MM.1S (cell line): ENCODE data around the gene CFAP99.

Experiments
- DNase-seq: peaks from one replicate; pipeline ENCODE4 v3.0.0-alpha.2; 2015
- H2AFZ ChIP-seq: fragments of 300-600 bp; sonication (generic); 2 replicates; pipeline ENCODE4 v1.6.0; 2016; ENCODE audit warnings: antibody characterized with exemption, low read length
- H3F3A ChIP-seq: fragments of 300-600 bp; sonication (generic); 2 replicates; pipeline ENCODE4 v1.6.1; 2016; ENCODE audit warnings: mild to moderate bottlenecking, antibody characterized with exemption, low read length, moderate library complexity, mixed read lengths; ENCODE audit not compliant: insufficient read depth
- H3K27ac ChIP-seq: fragments of 300-600 bp; sonication (generic); 2 replicates; pipeline ENCODE4 v1.5.1; 2016; ENCODE audit warnings: mild to moderate bottlenecking, low read length
- H3K27me3 ChIP-seq: fragments of 300-600 bp; sonication (generic); replicated peaks from 2 replicates; pipeline ENCODE4 v1.6.0; 2016; ENCODE audit warnings: low read length; ENCODE audit not compliant: insufficient read depth
- H3K36me3 ChIP-seq: fragments of 300-600 bp; sonication (generic); replicated peaks from 2 replicates; pipeline ENCODE4 v1.6.1; 2016; ENCODE audit warnings: mild to moderate bottlenecking, low read length, mixed read lengths; ENCODE audit not compliant: insufficient read depth
- H3K4me1 ChIP-seq: fragments of 300-600 bp; sonication (generic); 2 replicates; pipeline ENCODE4 v1.6.1; 2016; ENCODE audit warnings: low read length, mixed read lengths
- H3K4me2 ChIP-seq: fragments of 300-600 bp; sonication (generic); 2 replicates; pipeline ENCODE4 v1.6.0; 2016; ENCODE audit warnings: low read depth, low read length
- H3K4me3 ChIP-seq: fragments of 300-600 bp; sonication (generic); 2 replicates; pipeline ENCODE4 v1.5.1; 2016; ENCODE audit warnings: low read length, mixed read lengths
- H3K79me2 ChIP-seq: fragments of 300-600 bp; sonication (generic); 2 replicates; pipeline ENCODE4 v1.6.1; 2016; ENCODE audit warnings: mixed run types, low read length, mixed read lengths
- H3K9ac ChIP-seq: fragments of 300-600 bp; sonication (generic); 2 replicates; pipeline ENCODE4 v1.6.1; 2016; ENCODE audit warnings: low read length, mixed read lengths
- H3K9me2 ChIP-seq: fragments of 300-600 bp; sonication (generic); replicated peaks from 2 replicates; pipeline ENCODE4 v1.6.1; 2016; ENCODE audit warnings: mild to moderate bottlenecking, low read length, mixed read lengths; ENCODE audit not compliant: insufficient read depth
- H3K9me3 ChIP-seq: fragments of 300-600 bp; sonication (generic); replicated peaks from 2 replicates; pipeline ENCODE4 v1.6.1; 2016; ENCODE audit warnings: mild to moderate bottlenecking, low read length, mixed read lengths; ENCODE audit not compliant: insufficient read depth
- H4K20me1 ChIP-seq: fragments of 300-600 bp; sonication (generic); 2 replicates; pipeline ENCODE4 v1.6.1; 2016; ENCODE audit warnings: mild to moderate bottlenecking, low read length, moderate library complexity, mixed read lengths; ENCODE audit not compliant: insufficient read depth
- CTCF ChIP-seq: fragments of 300-600 bp; sonication (generic); IDR thresholded peaks from 2 replicates; pipeline ENCODE4 v1.5.1; 2016; ENCODE audit warnings: antibody characterized with exemption, low read length, mixed read lengths
- EZH2 ChIP-seq: fragments of 300-600 bp; sonication (generic); optimal IDR thresholded peaks from 2 replicates; pipeline ENCODE3; 2017; ENCODE audit warnings: low read depth, mild to moderate bottlenecking, antibody characterized with exemption, low read length, mixed read lengths
- EZH2phosphoT487 ChIP-seq: fragments of 300-600 bp; sonication (generic); IDR thresholded peaks from 2 replicates; pipeline ENCODE4 v1.6.1; 2018; ENCODE audit warnings: antibody characterized with exemption, low read length

CFAP99 gene

GRCh38 chr4:2418650-2419571, at the start of gene CFAP99:
TSS of gene CFAP99 (plus strand) at chr4:2418955.
- no peaks in the 10 kb centered on the region for H4K20me1 ChIP-seq
- H3K79me2 ChIP-seq: peaks cover 40% of the 10 kb centered on the region
- H3K4me3 ChIP-seq: peak within 1 kb of the TSS; percentile 79
- TF ChIP-seq EZH2phosphoT487: no peak
- peak; percentile 34 for TF ChIP-seq CTCF
- H3F3A ChIP-seq: peaks cover 21% of the 10 kb centered on the region
- peak within 1 kb of the TSS; percentile 74 for H2AFZ ChIP-seq
- peaks cover 16% of the 10 kb centered on the region for H3K4me1 ChIP-seq
- H3K36me3 ChIP-seq: no peaks in the 10 kb centered on the region
- H3K9me2 ChIP-seq: no peaks in the 10 kb centered on the region
- peak within 1 kb of the TSS; percentile 98 for H3K4me2 ChIP-seq
- H3K9me3 ChIP-seq: no peaks in the 10 kb centered on the region
- H3K27ac ChIP-seq: peak within 1 kb of the TSS; percentile 84
- peak; percentile 98 for DNase-seq
- H3K9ac ChIP-seq: peak within 1 kb of the TSS; percentile 79
- H3K27me3 ChIP-seq: 0 out of 2 replicates have a peak, but pooled peaks cover 5% of the 10 kb centered on the region

GRCh38 chr4:2370597-2371320, 48.0 kb upstream of the CFAP99 start:
- Histone ChIP-seq H3K4me3 (no peak overlapping the region), H2AFZ (no peak overlapping the region), H3K9me2 (no peaks in the 10 kb centered on the region), H3K4me2 (no peak overlapping the region), H3K79me2 (no peaks in the 10 kb centered on the region), H3K36me3 (no peaks in the 10 kb centered on the region), H3K9ac (no peak overlapping the region), H4K20me1 (no peaks in the 10 kb centered on the region), H3K27me3 (no peaks in the 10 kb centered on the region), H3K4me1 (no peaks in the 10 kb centered on the region), H3F3A (no peaks in the 10 kb centered on the region), H3K9me3 (no peaks in the 10 kb centered on the region), H3K27ac (no peak overlapping the region)
- no peak for TF ChIP-seq EZH2
- no peak for TF ChIP-seq CTCF
- no peak for TF ChIP-seq EZH2phosphoT487
- DNase-seq: no peak

- Histone ChIP-seq H3K36me3 (no peaks in the 10 kb centered on the region), H3K27ac (no peak overlapping the region), H3K9me3 (no peaks in the 10 kb centered on the region), H3K4me1 (no peaks in the 10 kb centered on the region), H3K9me2 (no peaks in the 10 kb centered on the region), H3K4me3 (no peak overlapping the region), H2AFZ (no peak overlapping the region), H3K9ac (no peak overlapping the region), H4K20me1 (no peaks in the 10 kb centered on the region), H3F3A (no peaks in the 10 kb centered on the region), H3K4me2 (no peak overlapping the region), H3K27me3 (no peaks in the 10 kb centered on the region), H3K79me2 (no peaks in the 10 kb centered on the region)
- no peak for DNase-seq
- TF ChIP-seq EZH2phosphoT487 (no peak), CTCF (no peak), EZH2 (no peak)
Measured at GRCh38 chr4:2371765-2372487, 46.8 kb upstream of the CFAP99 start.
